HK-2 (cell line): ENCODE results near the gene AURKAIP1.
A peak's percentile ranks its signal among the peaks of the same experiment; 100 is the strongest.

Source experiments
- DNase-seq: peaks from one replicate; pipeline ENCODE4 v3.0.0-alpha.2; 2018; ENCODE audit not compliant: unreplicated experiment

The AURKAIP1 gene

DNA sequence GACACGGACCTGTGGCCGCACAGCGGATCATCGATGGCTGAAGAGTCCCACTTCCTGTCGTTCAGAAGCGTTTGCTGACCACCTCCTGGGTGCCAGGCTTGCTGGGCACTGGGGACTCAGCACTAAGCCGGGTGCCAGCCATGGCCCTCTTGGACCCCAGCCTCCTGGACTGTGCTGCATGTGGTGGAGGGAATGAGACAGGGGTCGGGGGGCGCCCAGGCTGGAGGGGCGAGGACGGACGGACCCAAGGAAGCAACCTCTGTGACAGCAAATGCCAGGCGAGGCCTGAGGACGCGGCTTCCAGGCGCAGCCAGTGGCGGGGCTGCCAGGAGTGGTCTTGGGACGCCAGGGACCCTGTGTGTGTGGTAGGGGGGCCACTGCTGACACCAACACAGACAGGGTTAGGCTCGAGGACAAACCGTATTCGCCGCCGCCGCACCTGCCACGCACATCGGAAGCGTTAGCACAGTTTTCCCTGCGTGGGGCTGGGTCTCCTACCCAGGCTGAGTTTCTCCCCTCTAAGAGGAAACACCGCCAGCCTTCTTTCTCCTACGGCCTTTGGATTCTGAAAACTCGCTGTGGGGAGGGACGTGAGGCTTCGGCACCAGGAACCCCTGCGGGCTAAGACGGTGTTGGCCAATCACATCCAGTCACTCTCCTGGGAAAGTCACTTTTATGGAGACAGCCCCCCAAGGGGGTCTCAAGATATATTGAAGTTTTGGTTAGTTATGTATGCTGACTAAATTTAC is 13.6 kb downstream of the AURKAIP1 start:
- DNase-seq = no peak

DNA sequence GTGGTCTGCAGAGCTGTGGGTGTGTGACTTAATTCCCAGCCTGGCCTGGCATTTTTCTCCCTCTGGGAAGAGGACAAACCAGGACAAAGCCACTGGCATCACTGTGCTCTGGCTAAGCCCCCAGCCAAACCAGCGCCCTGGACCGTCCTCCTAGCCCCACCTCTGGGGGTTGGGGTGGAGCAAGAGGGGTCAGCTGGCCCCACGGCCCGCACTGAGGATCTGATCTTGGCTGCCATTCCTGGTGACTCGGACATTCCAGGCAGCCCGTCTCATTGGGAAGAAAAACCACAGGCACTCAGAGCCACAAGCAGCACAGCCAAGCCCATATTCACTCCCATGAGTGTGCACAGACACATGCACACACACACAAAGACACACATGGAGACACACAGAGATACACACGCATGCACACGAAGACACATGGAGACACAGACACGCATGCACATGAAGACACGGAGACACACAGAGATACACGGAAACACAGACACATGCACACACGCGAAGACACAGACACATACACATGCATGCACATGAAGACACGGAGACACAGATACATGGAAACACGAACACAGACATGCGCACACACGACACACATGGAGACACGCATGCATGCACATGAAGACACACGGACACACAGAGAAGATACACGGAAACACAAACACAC is 14.4 kb downstream of the AURKAIP1 start:
- DNase-seq = peak; percentile 94

DNA sequence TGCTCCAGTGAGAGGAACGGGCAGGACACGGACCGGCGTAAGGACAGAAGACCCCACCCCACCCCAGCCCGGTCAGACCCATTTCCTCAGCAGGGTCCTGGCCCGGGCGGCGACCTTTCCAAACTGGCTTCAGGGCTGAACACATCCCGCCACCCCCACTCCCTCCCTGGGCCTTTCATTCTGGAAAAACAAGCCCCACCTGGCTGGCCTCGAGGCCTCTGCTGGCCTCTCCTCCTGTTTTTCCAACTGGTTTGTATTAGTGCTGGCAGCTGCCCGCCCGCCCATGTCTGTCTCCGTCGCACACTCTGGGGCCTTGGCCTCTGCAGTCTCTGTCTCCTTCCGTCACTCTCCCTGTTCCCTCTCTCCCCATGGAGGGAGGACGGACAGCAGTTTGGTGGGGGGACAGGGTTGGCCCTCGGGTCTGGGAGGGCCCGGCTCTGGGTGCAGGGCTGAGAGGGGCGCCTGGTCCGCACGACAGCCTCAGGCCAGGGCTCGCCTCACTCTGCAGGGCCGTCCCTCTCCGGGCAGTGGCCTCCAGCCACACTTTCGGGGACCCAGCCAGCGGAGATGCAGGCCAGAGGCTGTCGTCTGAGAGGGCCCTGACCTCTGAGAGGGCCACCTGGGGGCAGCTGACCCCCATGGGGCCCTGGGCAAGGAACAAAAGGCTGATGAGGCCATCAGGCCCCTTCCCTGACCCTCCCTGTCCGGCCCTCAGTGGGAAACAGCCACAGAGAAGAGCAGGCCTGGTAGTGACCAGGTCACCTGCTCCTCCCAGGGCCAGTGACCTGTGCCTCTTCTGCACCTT is 15.1 kb downstream of the AURKAIP1 start:
- DNase-seq = peak; percentile 65

DNA sequence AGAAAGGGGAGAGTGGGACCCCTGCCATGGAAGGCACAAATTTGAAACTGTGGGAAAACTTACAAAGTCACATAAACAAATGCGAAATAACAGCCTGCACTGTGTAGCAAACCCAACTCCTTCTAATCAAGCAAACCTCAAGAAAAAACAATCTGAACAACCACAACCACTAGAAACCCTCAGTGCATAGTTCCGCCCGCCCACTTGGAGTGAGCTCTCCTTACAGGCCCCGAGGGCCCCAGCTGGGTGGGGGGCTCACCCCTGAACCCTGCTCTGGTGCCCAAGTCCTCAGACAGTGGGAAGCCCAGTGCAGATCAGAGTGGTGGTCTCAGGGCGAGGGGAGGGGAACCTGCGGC is 15.7 kb downstream of the AURKAIP1 start:
- peak; percentile 46 for DNase-seq

DNA sequence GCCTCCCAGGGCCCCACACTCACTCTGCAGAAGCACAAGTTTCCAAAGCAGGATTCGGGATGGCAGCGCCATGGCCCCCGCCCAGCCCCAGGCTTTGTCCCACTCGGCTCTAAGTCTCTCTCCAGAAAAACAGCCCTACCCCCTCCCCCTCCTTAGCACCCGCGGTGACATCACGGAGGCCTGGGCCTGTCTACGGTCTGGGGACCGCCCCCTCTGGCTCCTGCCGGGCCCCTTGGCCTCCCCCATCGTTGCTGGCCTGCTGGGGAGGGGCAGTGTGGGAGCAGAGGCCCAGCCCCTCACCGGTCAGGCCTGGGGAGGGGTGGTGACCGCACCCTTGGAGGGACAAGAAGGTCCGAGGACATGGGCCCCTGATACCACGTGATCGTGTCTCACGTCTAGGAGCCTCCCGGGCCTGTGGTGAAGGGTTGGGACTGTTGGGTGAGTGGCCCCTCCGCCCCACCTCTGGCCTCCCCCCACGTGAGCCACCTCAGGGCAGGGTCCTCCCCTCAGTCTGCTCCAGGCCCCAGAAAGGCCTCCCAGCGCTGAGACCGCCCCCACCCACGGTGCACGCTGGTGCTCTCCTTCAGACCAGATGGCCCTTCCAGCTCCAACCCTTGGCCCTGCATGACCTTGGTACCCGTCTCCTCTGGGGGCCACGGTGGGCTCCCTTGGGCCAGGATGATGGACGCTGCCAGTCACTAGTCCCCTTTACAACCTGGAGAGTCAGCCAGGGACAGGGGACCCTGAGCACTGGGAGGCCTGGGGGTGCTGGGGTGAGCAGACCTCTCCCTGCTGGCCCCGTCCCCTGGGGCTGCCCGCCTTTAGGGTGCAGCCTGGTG is 16.4 kb downstream of the AURKAIP1 start, which contains the start of gene MXRA8:
TSS of gene MXRA8 (minus strand) at position 123 of the 839 bp plus-strand sequence. CDS start at position 72, 51 bp downstream.
- peak; percentile 88 for DNase-seq

DNA sequence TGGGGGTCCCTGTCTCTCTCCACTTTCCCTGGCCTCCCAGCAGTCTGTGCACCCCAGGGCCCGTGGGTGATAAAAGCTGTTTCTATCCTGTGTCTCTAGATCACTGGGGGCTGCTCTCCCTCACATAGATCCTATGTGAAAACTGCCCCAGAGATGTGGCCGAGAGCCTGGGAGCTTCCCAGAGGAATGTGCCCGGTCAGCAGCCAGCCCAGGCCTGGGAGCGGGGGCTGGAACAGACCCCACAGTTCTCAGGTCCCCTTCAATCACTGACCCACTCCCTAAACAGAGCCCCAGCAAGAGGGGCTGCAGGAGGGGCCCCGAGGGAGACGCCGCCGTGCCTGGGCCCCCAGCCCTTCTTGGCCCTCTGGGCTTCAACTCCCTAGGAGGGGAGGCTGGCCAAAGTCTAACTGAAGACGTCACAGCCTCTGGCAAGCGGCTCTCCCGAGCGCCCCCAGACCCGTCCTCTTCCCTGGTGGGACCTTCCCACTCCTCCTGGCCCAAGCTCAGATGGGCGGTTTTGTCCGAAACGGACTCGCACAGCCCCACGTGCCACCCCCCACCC is 17.1 kb downstream of the AURKAIP1 start:
- DNase-seq = no peak

DNA sequence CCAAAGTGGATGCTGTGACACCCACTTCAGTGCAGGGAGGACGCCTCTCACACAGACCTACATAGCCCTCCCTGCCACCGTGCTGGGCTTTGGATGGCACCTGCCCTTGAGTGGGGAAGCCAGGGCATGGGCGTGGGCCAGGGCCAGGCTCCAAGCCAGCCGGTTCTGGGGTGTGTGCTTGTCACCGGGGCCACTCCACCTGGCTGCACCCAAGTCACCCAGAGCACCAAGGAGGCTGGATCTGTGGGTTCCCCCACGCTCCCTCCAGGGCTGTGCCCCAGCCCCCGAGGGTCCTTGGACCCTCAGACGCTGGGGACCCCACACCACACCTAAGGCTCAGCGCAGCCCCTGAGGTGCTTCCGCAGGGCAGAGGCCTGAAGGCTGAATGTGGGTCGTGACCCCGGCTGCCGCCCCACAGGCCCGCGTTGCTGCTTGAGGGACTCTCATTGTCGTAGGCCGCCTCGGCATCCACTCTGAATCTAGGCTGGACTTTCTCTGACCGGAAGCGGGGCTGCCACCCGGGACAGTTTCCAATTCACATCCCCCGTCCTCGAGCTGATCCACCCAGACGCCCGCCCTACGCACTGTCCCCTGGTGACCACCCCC is 18.1 kb downstream of the AURKAIP1 start:
- no peak for DNase-seq

DNA sequence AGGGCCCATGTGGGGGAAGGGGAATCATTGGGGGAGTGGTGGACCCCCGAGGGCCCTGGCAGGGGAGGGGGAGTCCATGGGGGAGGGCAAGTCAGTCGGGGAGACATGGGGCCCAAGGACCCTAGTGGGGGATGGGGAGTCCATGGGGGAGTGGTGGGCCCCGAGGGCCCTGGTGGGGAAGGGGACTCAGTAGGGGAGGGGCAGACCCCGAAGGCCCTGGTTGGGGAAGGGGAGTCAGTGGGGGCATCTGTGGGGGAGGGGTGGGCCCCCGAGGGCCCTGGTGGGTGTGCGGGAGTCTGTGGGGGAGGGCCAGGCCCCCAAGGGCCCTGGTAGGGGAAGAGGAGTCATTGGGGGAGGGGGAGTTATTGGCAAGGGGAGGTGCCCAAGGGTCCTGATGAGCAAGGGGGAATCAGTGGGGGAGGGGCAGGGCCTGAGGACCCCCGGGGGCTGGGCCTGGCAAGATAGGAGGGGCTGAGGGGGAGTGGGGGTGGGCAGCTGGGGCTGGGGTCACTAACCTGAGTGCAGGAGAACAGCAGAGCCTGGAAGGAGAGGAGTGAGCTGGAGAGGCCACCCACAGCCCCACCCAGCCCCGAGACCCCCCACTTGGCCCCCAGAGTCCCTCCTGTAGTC is 18.7 kb downstream of the AURKAIP1 start:
- no peak for DNase-seq

DNA sequence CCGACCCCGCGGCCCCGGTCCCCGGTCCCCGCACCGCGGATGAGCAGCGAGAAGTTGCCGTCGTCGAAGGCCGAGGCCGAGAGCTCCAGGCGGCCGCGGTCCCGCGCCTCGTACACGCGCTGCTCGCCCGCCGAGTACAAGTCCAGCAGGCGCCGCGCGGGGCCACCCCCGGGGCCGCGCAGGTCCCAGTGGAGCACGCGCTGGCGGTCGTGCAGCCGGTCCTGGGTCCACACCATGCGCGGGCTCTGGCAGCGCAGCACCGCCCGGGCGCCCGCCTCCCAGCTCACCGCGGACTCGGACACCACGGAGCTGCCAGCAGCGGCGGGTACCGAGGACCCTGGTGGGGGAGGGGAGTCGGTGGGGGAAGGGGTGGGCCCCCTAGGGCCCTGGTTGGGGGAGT is 19.6 kb downstream of the AURKAIP1 start:
- DNase-seq = no peak

DNA sequence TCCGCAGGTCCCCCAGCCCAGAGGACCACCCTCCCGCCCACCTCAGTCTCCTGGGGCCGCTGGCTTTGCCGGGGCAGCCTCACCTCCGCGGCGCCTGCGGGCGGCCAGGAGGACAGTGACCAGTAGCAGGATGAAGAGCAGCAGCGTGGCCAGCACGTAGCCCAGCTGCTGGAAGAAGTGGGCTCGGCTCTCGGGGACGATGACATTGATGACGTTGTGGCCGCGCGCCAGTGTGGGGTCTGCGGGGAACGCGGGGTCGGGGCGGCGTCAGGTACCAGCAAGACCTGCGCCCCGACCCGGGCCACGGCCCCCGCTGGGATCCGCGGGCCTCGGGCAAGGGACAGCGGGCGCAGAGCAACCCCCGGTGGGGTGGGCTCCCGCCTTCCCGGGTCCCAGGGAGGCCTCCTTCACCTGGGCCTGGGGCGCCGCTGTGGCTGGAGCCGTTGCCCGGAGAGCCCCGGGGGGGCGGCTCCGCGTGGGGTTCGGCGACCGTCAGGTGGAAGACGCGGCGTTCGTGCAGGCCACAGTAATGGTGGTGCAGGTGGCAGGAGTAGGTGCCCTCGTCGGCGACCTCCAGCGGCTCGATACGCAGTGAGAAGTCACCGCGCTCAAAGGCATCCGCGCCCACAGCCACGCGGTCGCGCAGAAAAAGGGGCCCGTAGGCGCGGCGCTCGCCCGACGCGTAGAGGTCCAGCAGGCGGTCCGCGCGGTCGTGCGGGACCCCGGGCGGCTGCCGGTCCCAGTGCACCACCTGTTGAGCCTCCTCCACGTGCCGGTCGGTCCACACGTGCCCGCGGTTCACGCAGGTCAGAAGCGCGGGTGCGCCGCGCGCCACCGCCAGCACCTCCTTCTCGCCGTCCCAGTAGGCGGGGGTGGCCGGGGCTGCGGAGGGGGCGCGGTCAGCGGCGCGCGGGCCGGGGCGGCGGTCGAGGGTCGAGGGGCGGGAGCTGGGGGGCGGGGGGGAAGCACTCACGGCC is 20.4 kb downstream of the AURKAIP1 start:
- no peak for DNase-seq

DNA sequence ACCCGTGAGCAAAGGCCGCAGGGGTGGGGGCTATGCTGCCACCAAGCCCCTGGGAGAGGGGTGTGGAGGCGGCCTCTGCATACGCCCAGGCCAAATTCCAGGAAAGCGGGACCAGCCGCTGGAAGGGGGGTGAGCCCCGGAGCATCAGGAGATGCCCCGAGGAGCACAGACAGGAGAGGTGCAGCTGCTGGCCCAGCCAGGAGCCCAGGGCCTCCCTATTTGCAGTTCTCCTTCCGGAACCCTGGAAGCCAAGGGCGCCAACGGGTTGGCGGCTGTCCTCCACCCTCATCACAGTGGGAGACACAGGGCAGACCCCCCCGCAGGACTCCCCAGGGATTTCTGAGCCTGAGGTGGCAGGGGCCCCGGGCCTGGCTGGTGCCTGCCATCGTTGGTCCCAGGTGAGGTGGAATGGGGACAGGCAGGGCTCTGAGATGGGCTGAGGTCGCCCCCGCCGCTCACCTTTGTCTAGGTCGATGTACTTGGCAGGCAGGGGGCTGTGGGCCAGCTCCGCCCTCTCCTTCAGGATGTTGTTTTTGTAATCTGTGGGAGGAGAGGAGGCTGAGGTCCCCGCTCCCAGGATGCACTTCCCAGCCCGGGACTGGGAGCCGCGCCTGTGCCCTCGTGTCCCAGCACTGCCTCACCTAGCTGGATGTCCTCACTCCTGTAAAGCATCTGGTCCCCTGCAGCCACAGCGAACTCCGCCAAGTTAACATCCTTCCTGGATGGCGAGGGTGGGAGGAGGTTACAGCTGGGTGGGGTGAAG is 21.4 kb downstream of the AURKAIP1 start:
- DNase-seq = no peak

DNA sequence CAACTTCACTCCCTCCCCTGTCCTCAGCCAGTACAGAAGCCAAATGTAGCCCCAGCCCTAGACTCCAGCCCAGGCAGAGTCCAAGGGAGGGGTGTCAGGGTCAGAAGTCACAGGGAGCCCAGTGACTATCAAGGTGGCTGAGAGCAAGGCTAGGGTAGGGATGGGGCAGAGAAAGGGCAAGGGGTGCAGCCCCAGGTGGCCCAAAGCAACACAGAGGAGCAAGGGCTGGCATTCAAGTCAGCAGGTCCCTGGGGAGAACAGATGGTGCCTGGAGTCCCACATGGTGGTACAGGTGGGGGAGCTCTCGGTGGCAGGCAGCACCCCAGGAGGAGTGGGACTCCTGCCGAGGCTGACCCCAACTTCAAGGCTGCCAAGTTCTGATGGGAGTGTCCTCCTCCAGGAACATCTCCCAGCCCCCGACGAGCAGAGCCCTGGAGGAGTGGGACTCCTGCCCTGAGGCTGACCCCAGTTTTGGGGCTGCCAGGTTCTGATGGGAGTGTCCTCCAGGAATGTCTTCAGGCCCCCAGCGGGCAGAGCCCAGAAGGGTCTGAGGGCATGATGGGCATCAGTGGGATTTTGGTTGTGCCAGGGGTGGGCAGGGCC is 22.1 kb downstream of the AURKAIP1 start:
- no peak for DNase-seq

DNA sequence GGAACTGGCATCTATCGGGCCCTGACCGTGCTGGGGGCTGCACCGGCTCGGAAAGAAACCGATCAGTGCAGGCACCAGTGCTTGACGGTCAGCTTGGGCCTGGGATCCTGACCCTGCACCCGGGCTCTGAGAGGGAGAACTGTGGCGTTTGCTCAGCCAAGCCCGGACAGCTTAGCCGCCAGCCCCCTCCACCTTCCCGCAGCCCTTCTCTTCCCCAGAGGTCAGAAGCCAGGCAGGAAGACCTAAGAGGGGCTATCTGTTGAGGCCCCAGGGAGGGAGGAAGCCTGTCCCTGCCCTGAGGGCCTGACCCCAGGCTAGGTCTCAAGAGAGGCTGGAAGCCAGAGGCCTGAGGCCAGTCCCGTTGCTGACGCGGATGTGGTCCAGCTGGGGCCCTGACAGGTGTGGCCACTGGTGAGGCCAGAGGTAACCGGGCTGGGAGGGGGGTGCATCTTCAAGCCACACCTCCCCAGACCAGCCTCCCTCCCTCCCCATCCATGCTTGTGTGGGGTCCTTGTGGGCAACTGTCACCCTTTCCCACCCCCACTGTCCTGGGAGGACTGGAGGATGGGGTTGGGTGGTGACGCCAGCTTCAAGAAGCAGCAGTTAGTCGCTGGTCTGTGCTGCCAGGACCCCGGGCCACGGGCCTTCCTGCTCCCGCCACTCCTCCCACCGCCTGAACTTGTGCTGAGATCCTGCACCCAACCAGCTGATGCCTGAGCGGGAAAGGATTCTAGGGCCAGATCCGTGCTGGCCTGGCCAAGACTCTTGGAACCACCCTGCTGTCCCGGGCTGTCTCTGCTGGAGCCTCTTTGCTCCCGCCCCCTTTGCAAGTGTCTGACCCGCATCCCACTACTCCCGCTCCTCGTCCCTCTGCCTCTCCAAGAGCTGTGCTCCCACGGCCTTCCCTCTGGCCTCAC is 23.2 kb downstream of the AURKAIP1 start:
- DNase-seq = no peak

DNA sequence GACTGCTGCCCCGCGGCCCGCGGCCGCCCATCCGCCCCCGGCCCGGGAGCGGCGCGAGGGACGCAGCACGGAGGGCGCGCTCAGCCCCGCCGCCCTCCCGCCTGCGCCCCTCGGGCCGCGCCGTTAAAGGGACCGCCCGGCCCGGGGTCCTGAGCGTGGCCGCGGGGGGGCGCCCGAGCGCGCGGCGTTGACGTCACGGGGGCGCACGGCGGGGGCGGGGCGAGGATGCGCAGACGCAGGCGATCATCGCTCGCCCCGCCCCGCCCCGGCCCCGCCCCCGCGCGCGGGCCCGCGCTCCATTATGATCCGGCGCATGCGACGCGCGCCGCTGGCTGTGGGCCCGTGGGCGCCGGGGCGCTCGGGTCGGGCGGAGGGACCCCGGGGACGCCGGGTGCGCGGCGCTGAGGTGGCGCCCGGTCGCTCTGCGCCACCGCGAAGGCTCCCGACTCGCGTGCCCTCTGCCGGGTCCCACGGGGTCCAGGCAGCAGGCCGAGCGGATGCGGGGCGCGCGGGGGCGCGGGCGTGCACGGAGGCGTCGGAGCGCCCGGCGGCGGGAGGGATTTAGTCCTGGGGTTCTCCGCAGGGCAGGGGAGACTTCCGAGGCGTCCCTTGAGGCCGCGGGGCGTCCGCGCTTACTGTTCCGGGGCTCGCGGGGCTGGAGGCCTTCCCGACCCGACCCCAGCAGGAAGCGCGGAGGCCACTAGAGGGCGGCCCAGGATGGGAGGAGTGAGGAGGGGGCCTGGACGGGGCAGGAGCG is 25.6 kb downstream of the AURKAIP1 start, which contains the start of gene DVL1:
TSS of gene DVL1 (minus strand) at position 163 of the 757 bp plus-strand sequence. CDS start 353 bp downstream, outside the sequence.
- DNase-seq = peak; percentile 65

DNA sequence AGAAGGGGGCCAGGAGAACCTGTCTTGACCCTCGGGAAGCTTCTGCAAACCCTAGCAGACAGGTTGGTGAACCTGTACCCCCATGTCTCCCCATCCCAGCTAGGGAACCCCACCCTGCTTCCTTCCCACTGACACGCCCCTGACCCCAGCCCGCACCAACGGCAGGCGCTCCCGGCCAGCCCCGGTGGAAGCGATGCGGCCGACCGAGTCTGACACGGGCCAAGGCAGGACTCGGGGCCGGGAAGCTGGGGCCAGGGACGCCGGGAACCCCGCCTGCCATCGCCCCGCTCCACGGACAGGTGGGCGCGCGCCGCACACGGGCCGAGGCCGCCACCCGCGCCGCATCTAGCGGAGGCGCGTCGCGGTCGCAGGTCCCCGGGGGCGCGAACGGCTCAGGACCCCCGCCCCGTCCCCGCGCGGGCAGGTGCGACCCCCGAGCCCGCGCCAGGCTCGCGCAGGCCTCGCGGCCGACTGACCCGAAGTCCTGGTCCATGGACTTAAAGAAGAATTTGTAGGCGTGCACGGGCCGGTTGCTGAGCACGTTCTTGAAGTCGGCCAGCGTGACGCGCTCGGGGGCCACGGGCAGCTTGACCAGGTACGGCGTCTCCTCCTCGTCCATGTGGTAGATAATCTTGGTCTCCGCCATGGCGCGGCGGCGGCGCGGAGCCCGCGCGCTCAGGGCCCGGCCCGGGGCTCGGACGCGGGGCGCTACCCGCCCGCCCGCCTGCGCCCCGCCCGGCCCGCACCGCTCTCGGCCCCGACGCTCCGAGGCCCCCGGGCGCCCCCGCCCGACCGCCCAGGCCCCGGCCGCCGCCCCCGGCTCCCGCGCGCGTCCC is 26.4 kb downstream of the AURKAIP1 start:
- peak; percentile 49 for DNase-seq
